Testis (tissue), 3 donors: ENCODE data around the gene BTRC. TPM values are rescaled to one million over a fixed set of nuclear protein-coding genes. Genes with fewer than 3 reads are reported as not detected.

ENCODE experiments used
- DNase-seq: peaks from one replicate; pipeline ENCODE4 v3.0.0-alpha.2; 2019
- H3K27ac ChIP-seq, 2 donors: fragments of 200-600 bp; sonication (generic); one replicate each; pipeline ENCODE4 v1.5.1; 2019
- H3K27me3 ChIP-seq: fragments of 200-600 bp; sonication (generic); one replicate; pipeline ENCODE4 v1.5.1; 2019
- H3K36me3 ChIP-seq: fragments of 200-600 bp; sonication (generic); one replicate; pipeline ENCODE4 v1.5.1; 2017; ENCODE audit warnings: low read depth; ENCODE audit errors: missing control alignments
- H3K4me1 ChIP-seq: fragments of 200-600 bp; sonication (generic); one replicate; pipeline ENCODE4 v1.5.1; 2019
- H3K4me3 ChIP-seq, 2 donors: fragments of 200-600 bp; sonication (generic); one replicate each; pipeline ENCODE4 v1.5.1; 2017 to 2019
- H3K9me3 ChIP-seq: fragments of 200-600 bp; sonication (generic); one replicate; pipeline ENCODE4 v1.5.1; 2017
- CTCF ChIP-seq, 3 experiments: fragments of 450-650 bp in 2 of 3; fragments of 200-600 bp in 1 of 3; sonication (generic) in 1 of 3; IDR thresholded peaks; one replicate each; pipeline ENCODE4 v1.5.1; 2016 to 2019; ENCODE audit warnings: antibody characterized with exemption in 3 of 3, mild to moderate bottlenecking in 2 of 3, moderate library complexity in 1 of 3
- POLR2A ChIP-seq: fragments of 450-650 bp; IDR thresholded peaks from one replicate; pipeline ENCODE4 v1.6.1; 2017; ENCODE audit warnings: antibody characterized with exemption, mild to moderate bottlenecking, moderate library complexity
- WGBS, 2 donors: methylation state at CpG; one replicate each; pipeline ENCODE4 v1.1.5; 2018; 5-methylcytosine and 5-hydroxymethylcytosine counted together
- intact Hi-C: fragments of 100-400 bp; cut with DNase I; formaldehyde crosslinking; loops from one replicate; pipeline ENCODE4 v1.15.1; 2023; ENCODE audit warnings: low total_unique reads
- polyA plus RNA-seq: library from polyadenylated mRNA; stranded (reverse); fragments of 350-450 nt; fragmentation: Illumina TruSeq; extraction: RNeasy Lipid Tissue Mini Kit (QIAGEN cat#74804); gene quantifications from one replicate; pipeline ENCODE4 v1.2.3, GENCODE V29; 2014; ENCODE audit warnings: low read depth, low replicate concordance; ENCODE audit not compliant: insufficient read depth
- total RNA-seq, 2 donors: library from RNA; depleted of rRNA; stranded (reverse); fragments of >200 nt; gene quantifications; one replicate each; pipeline ENCODE4 v1.2.3, GENCODE V29; 2016

Gene BTRC
- total and polyA plus RNA-seq, 3 donors from 2014 or later: 40.0 to 43.8 (median 41.0) TPM

- intact Hi-C loops: no loop called here
- H3K27me3 ChIP-seq: no peaks in the 10 kb centered on the region
- no peak overlapping the region for H3K4me3 ChIP-seq
- no peaks in the 10 kb centered on the region for H3K36me3 ChIP-seq
- H3K9me3 ChIP-seq: no peaks in the 10 kb centered on the region
- no peak overlapping the region for H3K27ac ChIP-seq
- no peak for DNase-seq
- WGBS, 2 donors: 89 to 90% methylated on average over 2 of the region's 2 CpGs
- H3K4me1 ChIP-seq: peaks cover 4% of the 10 kb centered on the region
- TF ChIP-seq CTCF (IDR thresholded peaks at IDR 0.05) (no peak), POLR2A (no peak)
Observed at GRCh38 chr10:101557541-101557940, 203.6 kb downstream of the BTRC start.

- TF ChIP-seq POLR2A (no peak), CTCF (IDR thresholded peaks at IDR 0.05) (no peak)
- Histone ChIP-seq H3K4me3 (no peak overlapping the region), H3K4me1 (peaks cover 4% of the 10 kb centered on the region), H3K27ac (no peak overlapping the region), H3K9me3 (no peaks in the 10 kb centered on the region), H3K27me3 (no peaks in the 10 kb centered on the region), H3K36me3 (no peaks in the 10 kb centered on the region)
- peak; percentile 8 for DNase-seq
- intact Hi-C loops: no loop called here
- 68 to 78% methylated on average over 2 of the region's 2 CpGs for WGBS, 2 donors
Observed at GRCh38 chr10:101558204-101558603, 204.2 kb downstream of the BTRC start.

- intact Hi-C loops: no loop called here
- H3K36me3 ChIP-seq: no peaks in the 10 kb centered on the region
- 55 to 65% methylated on average over 14 to 18 of the region's 18 CpGs for WGBS, 2 donors
- H3K27me3 ChIP-seq: no peaks in the 10 kb centered on the region
- peak; percentile 12 for DNase-seq
- no peak overlapping the region for H3K4me3 ChIP-seq
- H3K9me3 ChIP-seq: no peaks in the 10 kb centered on the region
- no peak for TF ChIP-seq POLR2A
- TF ChIP-seq CTCF (IDR thresholded peaks at IDR 0.05): no peak
- peaks cover 4% of the 10 kb centered on the region for H3K4me1 ChIP-seq
- no peak overlapping the region for H3K27ac ChIP-seq
Observed at GRCh38 chr10:101558671-101559595, 205.0 kb downstream of the BTRC start.

- TF ChIP-seq CTCF (IDR thresholded peaks at IDR 0.05) (no peak), POLR2A (no peak)
- Histone ChIP-seq H3K27me3 (no peaks in the 10 kb centered on the region), H3K4me1 (peaks cover 4% of the 10 kb centered on the region), H3K4me3 (no peak overlapping the region), H3K36me3 (no peaks in the 10 kb centered on the region), H3K27ac (no peak overlapping the region), H3K9me3 (no peaks in the 10 kb centered on the region)
- no peak for DNase-seq
- intact Hi-C loops: no loop called here
- 65 to 72% methylated on average over 8 to 12 of the region's 12 CpGs for WGBS, 2 donors
Observed at GRCh38 chr10:101559596-101560297, 205.8 kb downstream of the BTRC start.
